H1 (cell line): Measurements from ENCODE around the gene HMOX2. TPM values are rescaled to one million over a fixed set of nuclear protein-coding genes. Genes with fewer than 3 reads are reported as not detected.

Experiments
- CTCF ChIA-PET: fragments of 300-600 bp; sonication (Branson Sonifier 250); formaldehyde crosslinking; loops from one replicate; lab custom pipeline; 2021; ENCODE audit not compliant: partially characterized antibody; lab: Charles Lee
- POLR2A ChIA-PET: fragments of 300-600 bp; sonication (Branson Sonifier 250); formaldehyde crosslinking; loops from one replicate; lab custom pipeline; 2021; ENCODE audit warnings: inconsistent platforms; ENCODE audit not compliant: partially characterized antibody; lab: Charles Lee
- DNase-seq, 2 experiments: peaks; one replicate each; pipeline versions ENCODE4 v3.0.0 to v3.0.0-alpha.2; 2010 to 2022; ENCODE audit warnings: low spot score in 2 of 2, low read depth in 1 of 2, mixed read lengths in 1 of 2
- FAIRE-seq: peaks from 2 replicates; lab custom pipeline; 2011; peaks lifted over from hg19 to GRCh38; lab: Jason Lieb, UNC
- H2AFZ ChIP-seq: 2 replicates; pipeline ENCODE4 v1.8.1; 2012; ENCODE audit warnings: low read length, inconsistent platforms
- H2AK5ac ChIP-seq: 2 replicates; pipeline ENCODE4 v1.6.1; 2013; ENCODE audit warnings: low read depth, low read length
- H2BK120ac ChIP-seq: replicated peaks from 2 replicates; pipeline ENCODE3; 2013; ENCODE audit warnings: low read depth, low read length, inconsistent platforms
- H2BK12ac ChIP-seq: 2 replicates; pipeline ENCODE4 v1.6.1; 2013; ENCODE audit warnings: low read depth, low read length
- H2BK15ac ChIP-seq: 2 replicates; pipeline ENCODE4 v1.6.1; 2013; ENCODE audit warnings: low read length
- H2BK20ac ChIP-seq: 2 replicates; pipeline ENCODE4 v1.6.1; 2013; ENCODE audit warnings: low read length
- H2BK5ac ChIP-seq: 2 replicates; pipeline ENCODE4 v1.6.1; 2013; ENCODE audit warnings: low read depth, low read length
- H3K14ac ChIP-seq: 2 replicates; pipeline ENCODE4 v1.6.1; 2013; ENCODE audit warnings: inconsistent platforms; ENCODE audit not compliant: insufficient read length
- H3K18ac ChIP-seq: 2 replicates; pipeline ENCODE4 v1.6.1; 2013; ENCODE audit warnings: low read length; ENCODE audit errors: extremely low read depth
- H3K23ac ChIP-seq: 2 replicates; pipeline ENCODE4 v1.6.1; 2013; ENCODE audit warnings: inconsistent platforms; ENCODE audit not compliant: insufficient read length
- H3K23me2 ChIP-seq: 2 replicates; pipeline ENCODE4 v1.6.1; 2013; ENCODE audit warnings: low read depth, low read length
- H3K27ac ChIP-seq: 2 replicates; pipeline ENCODE4 v1.6.1; 2011; ENCODE audit warnings: low read depth, low read length, inconsistent platforms
- H3K27me3 ChIP-seq, 4 experiments: replicated peaks in 1 of 4; 1 replicate in 1 of 4; 2 replicates in 3 of 4; pipeline versions ENCODE4 v1.6.1 to v1.8.1; 2011 to 2013; ENCODE audit warnings: low read length in 3 of 4, mild to moderate bottlenecking in 3 of 4, inconsistent platforms in 2 of 4, mixed read lengths in 2 of 4, moderate library complexity in 1 of 4; ENCODE audit not compliant: control insufficient read depth in 3 of 4, insufficient read depth in 3 of 4; ENCODE audit errors: extremely low read depth in 1 of 4
- H3K36me3 ChIP-seq, 4 experiments: 2 replicates each; pipeline versions ENCODE4 v1.6.1 to v1.8.1; 2011 to 2013; ENCODE audit warnings: mild to moderate bottlenecking in 4 of 4, low read length in 3 of 4, moderate library complexity in 2 of 4, control low read depth in 1 of 4, inconsistent platforms in 1 of 4; ENCODE audit not compliant: insufficient read depth in 4 of 4, control insufficient read depth in 2 of 4
- H3K4ac ChIP-seq: replicated peaks from 2 replicates; pipeline ENCODE3; 2013; ENCODE audit warnings: low read length, low read depth, mixed read lengths, inconsistent platforms; ENCODE audit not compliant: insufficient read length
- H3K4me1 ChIP-seq, 4 experiments: replicated peaks in 1 of 4; 1 replicate in 1 of 4; 2 replicates in 3 of 4; pipeline versions ENCODE4 v1.6.1 to v1.8.1; 2011 to 2013; ENCODE audit warnings: low read length in 3 of 4, inconsistent platforms in 2 of 4, mixed read lengths in 1 of 4; ENCODE audit not compliant: insufficient read depth in 4 of 4, control insufficient read depth in 3 of 4
- H3K4me2 ChIP-seq, 2 experiments: 2 replicates each; pipeline versions ENCODE4 v1.6.1 to v1.8.1; 2011 to 2013; ENCODE audit warnings: low read depth in 2 of 2, low read length in 2 of 2, control low read depth in 1 of 2, inconsistent platforms in 1 of 2, mild to moderate bottlenecking in 1 of 2; ENCODE audit not compliant: insufficient read depth in 1 of 2
- H3K4me3 ChIP-seq, 4 experiments: fragments of 200-600, 300-600 bp in 1 of 4; sonication (generic), shearing (Covaris generic), sonication (Bioruptor Twin) in 1 of 4; 2 replicates each; pipeline versions ENCODE4 v1.5.1 to v1.8.1; 2011 to 2016; ENCODE audit warnings: low read length in 4 of 4, low read depth in 3 of 4, control low read depth in 2 of 4, inconsistent platforms in 2 of 4, mild to moderate bottlenecking in 2 of 4, mixed read lengths in 1 of 4, moderate library complexity in 1 of 4; ENCODE audit not compliant: insufficient read depth in 2 of 4; ENCODE audit errors: extremely low read depth in 1 of 4
- H3K56ac ChIP-seq: replicated peaks from 2 replicates; pipeline ENCODE3; 2013; ENCODE audit warnings: low read depth, mild to moderate bottlenecking, mixed read lengths, low read length, inconsistent platforms; ENCODE audit not compliant: insufficient read length
- H3K79me1 ChIP-seq: 2 replicates; pipeline ENCODE4 v1.6.1; 2013; ENCODE audit warnings: low read depth, low read length, control low read depth
- H3K79me2 ChIP-seq, 2 experiments: 2 replicates each; pipeline versions ENCODE4 v1.6.1 to v1.8.1; 2012 to 2013; ENCODE audit warnings: low read length in 2 of 2, mild to moderate bottlenecking in 2 of 2, inconsistent platforms in 1 of 2; ENCODE audit not compliant: insufficient read depth in 2 of 2, control insufficient read depth in 1 of 2
- H3K9ac ChIP-seq, 4 experiments: replicated peaks in 1 of 4; 1 replicate in 1 of 4; 2 replicates in 3 of 4; pipeline versions ENCODE4 v1.6.1 to v1.8.1; 2011 to 2013; ENCODE audit warnings: low read depth in 3 of 4, low read length in 3 of 4, control low read depth in 2 of 4, mild to moderate bottlenecking in 2 of 4, moderate library complexity in 2 of 4, inconsistent platforms in 1 of 4; ENCODE audit errors: extremely low read depth in 1 of 4
- H3K9me3 ChIP-seq, 2 experiments: 2 replicates each; pipeline versions ENCODE4 v1.6.1 to v1.8.1; 2012 to 2013; ENCODE audit warnings: mild to moderate bottlenecking in 2 of 2, moderate library complexity in 2 of 2, control low read depth in 1 of 2, inconsistent platforms in 1 of 2, low read depth in 1 of 2, low read length in 1 of 2, mixed read lengths in 1 of 2; ENCODE audit not compliant: insufficient read depth in 2 of 2
- H4K20me1 ChIP-seq, 2 experiments: replicated peaks in 1 of 2; 2 replicates each; pipeline versions ENCODE3 to v1.8.1; 2011 to 2013; ENCODE audit warnings: inconsistent platforms in 2 of 2, low read length in 2 of 2, mild to moderate bottlenecking in 1 of 2; ENCODE audit not compliant: insufficient read depth in 2 of 2, control insufficient read depth in 1 of 2
- H4K5ac ChIP-seq: 2 replicates; pipeline ENCODE4 v1.6.1; 2013; ENCODE audit warnings: low read length, low read depth, mixed read lengths, inconsistent platforms; ENCODE audit not compliant: insufficient read length
- H4K8ac ChIP-seq: 2 replicates; pipeline ENCODE4 v1.8.0; 2013; ENCODE audit warnings: mild to moderate bottlenecking, moderate library complexity, low read length, inconsistent platforms; ENCODE audit not compliant: insufficient read depth; ENCODE audit errors: extremely low read depth
- H4K91ac ChIP-seq: replicated peaks from 2 replicates; pipeline ENCODE3; 2013; ENCODE audit warnings: low read length, mixed read lengths, inconsistent platforms; ENCODE audit not compliant: insufficient read length
- ATF2 ChIP-seq: IDR thresholded peaks from 2 replicates; pipeline ENCODE4 v1.6.1; 2012; ENCODE audit warnings: low read length, inconsistent platforms
- CHD1 ChIP-seq: IDR thresholded peaks from 2 replicates; pipeline ENCODE4 v1.6.1; 2012; ENCODE audit warnings: low read depth, low read length, improper control_type of control experiment
- JUN ChIP-seq: IDR thresholded peaks from 2 replicates; pipeline ENCODE4 v1.6.1; 2011; ENCODE audit warnings: low read depth, mild to moderate bottlenecking, improper control_type of control experiment, low read length
- SP1 ChIP-seq: IDR thresholded peaks from 2 replicates; pipeline ENCODE4 v1.6.1; 2011; ENCODE audit warnings: low read depth, low read length
- SP2 ChIP-seq: IDR thresholded peaks from 2 replicates; pipeline ENCODE4 v1.6.1; 2012; ENCODE audit warnings: mild to moderate bottlenecking, low read length, inconsistent platforms
- ZNF274 ChIP-seq: IDR thresholded peaks from 2 replicates; pipeline ENCODE4 v1.7.0; 2012; ENCODE audit warnings: low read length, borderline replicate concordance; ENCODE audit errors: extremely low read depth
- WGBS, 2 experiments: shearing (Covaris generic) in 1 of 2; methylation state at CpG; one replicate each; pipeline versions ENCODE4 v1.1.6 to v1.1.7; 2013 to 2015; ENCODE audit warnings: low lambda C conversion rate in 2 of 2, mixed read lengths in 2 of 2, inconsistent platforms in 1 of 2, low coverage in 1 of 2, missing lambda C conversion rate in 1 of 2; ENCODE audit not compliant: insufficient replicate concordance in 2 of 2, insufficient coverage in 1 of 2, insufficient read length in 1 of 2; ENCODE audit errors: extremely low coverage in 1 of 2, missing lambda C conversion rate in 1 of 2; 5-methylcytosine and 5-hydroxymethylcytosine counted together
- polyA plus RNA-seq, 7 experiments: library from polyadenylated mRNA; depleted of rRNA in 3 of 7; stranded (reverse) in 5 of 7; unstranded in 2 of 7; fragments of >200 nt in 5 of 7; fragments of 200-250 nt in 2 of 7; gene quantifications; 1 replicate in 5 of 7; 2 replicates in 1 of 7; 4 replicates in 1 of 7; pipeline versions ENCODE4 v1.2.1 to v1.2.3, GENCODE V29; 2011 to 2013; ENCODE audit warnings: missing spikeins in 2 of 7, mixed read lengths in 2 of 7
- total RNA-seq: library from RNA; stranded (reverse); fragmentation: NEBNext Ultra II Directional; extraction: Animal tissue kit (Norgen Biotek cat#: 25700); gene quantifications from 2 replicates; pipeline ENCODE4 v1.2.1, GENCODE V29; 2021

Gene HMOX2
- total and polyA plus RNA-seq, 2 of the 8 experiments (the other 6 are each of a cell fraction or from before 2014, with no cell fraction given), result 36.5 to 48.4 TPM

- H4K91ac ChIP-seq, result no peak overlapping the region
- FAIRE-seq (no peak), DNase-seq (peak in 1 of 2 experiments; percentile 66)
- H3K18ac ChIP-seq, result 0 out of 2 replicates have a peak overlapping the region, but pooled peaks have one; percentile 7
- H3K27ac ChIP-seq, result no peak overlapping the region; the same call in 1 of the 2 replicates
- no peaks in the 10 kb centered on the region for H3K23me2 ChIP-seq
- POLR2A ChIA-PET, result interaction anchor here (1.3 to 21.6 kb wide), 7 partner anchors 10 to 111 kb away, joined by 3 to 257 read pairs (median 7); partner anchors contain the start of genes HMOX2, NMRAL1 and PAM16
- H3K4me3 ChIP-seq, result no peak overlapping the region
- peaks cover 4 to 18% of the 10 kb centered on the region in 2 experiments for H4K20me1 ChIP-seq
- H3K14ac ChIP-seq, result no peak overlapping the region
- CTCF ChIA-PET, result interaction anchor here (0.9 to 1.3 kb wide), 4 partner anchors 12 to 50 kb away, joined by 3 to 4 read pairs (median 3); no protein-coding TSS in a partner anchor
- no peak overlapping the region for H3K23ac ChIP-seq
- WGBS, 2 experiments, result 91% methylated on average over 26 of the region's 27 CpGs; no CpG with 5 or more reads in 1 of the 2 experiments
- H3K36me3 ChIP-seq, result peaks cover 9 to 43% (median 23%) of the 10 kb centered on the region in 4 experiments
- no peak overlapping the region for H2BK12ac ChIP-seq
- no peak overlapping the region for H2BK15ac ChIP-seq
- no peaks in the 10 kb centered on the region for H3K27me3 ChIP-seq
- no peak overlapping the region for H3K4ac ChIP-seq
- no peak overlapping the region for H2AK5ac ChIP-seq
- H4K8ac ChIP-seq, result no peak overlapping the region
- H3K4me1 ChIP-seq, result peaks cover 0 to 9% (median 3%) of the 10 kb centered on the region in 4 experiments; a peak in 4 of 7 replicates
- no peaks in the 10 kb centered on the region for H3K79me1 ChIP-seq
- no peaks in the 10 kb centered on the region for H3K9me3 ChIP-seq
- no peak overlapping the region for H4K5ac ChIP-seq
- no peak overlapping the region for H3K4me2 ChIP-seq
- no peak overlapping the region for H2BK20ac ChIP-seq
- no peak overlapping the region for H2BK120ac ChIP-seq
- H2AFZ ChIP-seq, result no peak overlapping the region
- H2BK5ac ChIP-seq, result no peak overlapping the region
- H3K56ac ChIP-seq, result no peak overlapping the region
- H3K9ac ChIP-seq, result no peak overlapping the region; a peak in 1 of 7 replicates
- H3K79me2 ChIP-seq, result no peaks in the 10 kb centered on the region
- TF ChIP-seq ATF2 (no peak), ZNF274 (no peak), CHD1 (peak; percentile 92), SP2 (no peak), JUN (no peak), SP1 (no peak)
These were observed 14.7 kb upstream of the HMOX2 start for GRCh38 chr16:4461250-4462085.
